OCI-LY1 (cell line): ENCODE data around the gene SOCS1.

ENCODE experiments used
- CTCF ChIP-seq: fragments of 200-600 bp; sonication (generic), shearing (Covaris generic); IDR thresholded peaks from 2 replicates; pipeline ENCODE4 v1.5.1; 2017; ENCODE audit warnings: mild to moderate bottlenecking, antibody characterized with exemption, low read length, moderate library complexity, mixed read lengths
- EZH2 ChIP-seq: fragments of 200-600 bp; sonication (generic), shearing (Covaris generic); IDR thresholded peaks from 2 replicates; pipeline ENCODE4 v1.8.0; 2017; ENCODE audit warnings: borderline replicate concordance, mixed run types, mild to moderate bottlenecking, antibody characterized with exemption, low read length, moderate library complexity, mixed read lengths

GRCh38 chr16:11270602-11271162 lies 14.7 kb upstream of the SOCS1 start:
- TF ChIP-seq CTCF (no peak), EZH2 (no peak)
